GM23338 (cell line): Measurements from ENCODE around the gene SESN2. TPM values are rescaled to one million over a fixed set of nuclear protein-coding genes. Genes with fewer than 3 reads are reported as not detected.

ENCODE experiments used
- ATAC-seq: fragments of 200-7000 bp; cut with Tn5 transposase; 3 replicates; pipeline ENCODE4 v1.9.1; 2020
- DNase-seq: peaks from one replicate; pipeline ENCODE4 v3.0.0-alpha.2; 2015; ENCODE audit warnings: low spot score
- H2AFZ ChIP-seq: fragments of 200-600 bp; sonication (generic); 2 replicates; pipeline ENCODE4 v1.8.0; 2016; ENCODE audit warnings: antibody characterized with exemption, mild to moderate bottlenecking, moderate library complexity
- H3F3A ChIP-seq: fragments of 200-600 bp; sonication (generic); replicated peaks from 2 replicates; pipeline ENCODE4 v1.8.0; 2017; ENCODE audit warnings: antibody characterized with exemption, mixed run types, low read depth
- H3K27ac ChIP-seq: fragments of 200-600 bp; sonication (generic); 2 replicates; pipeline ENCODE4 v1.6.1; 2016; ENCODE audit warnings: low read depth
- H3K27me3 ChIP-seq: fragments of 200-600 bp; sonication (generic); 2 replicates; pipeline ENCODE4 v1.8.0; 2016; ENCODE audit warnings: mild to moderate bottlenecking, mixed run types, moderate library complexity; ENCODE audit not compliant: insufficient read depth
- H3K36me3 ChIP-seq: fragments of 200-600 bp; sonication (generic); 2 replicates; pipeline ENCODE4 v1.8.0; 2016; ENCODE audit warnings: mild to moderate bottlenecking; ENCODE audit not compliant: insufficient read depth
- H3K4me1 ChIP-seq: fragments of 200-600 bp; sonication (generic); 2 replicates; pipeline ENCODE4 v1.8.0; 2016; ENCODE audit warnings: mild to moderate bottlenecking, moderate library complexity; ENCODE audit not compliant: insufficient read depth
- H3K4me2 ChIP-seq: fragments of 200-600 bp; sonication (generic); 2 replicates; pipeline ENCODE4 v1.7.1; 2017; ENCODE audit warnings: mixed run types
- H3K4me3 ChIP-seq: fragments of 200-600 bp; sonication (generic); 2 replicates; pipeline ENCODE4 v1.6.1; 2016; ENCODE audit warnings: mixed run types
- H3K79me2 ChIP-seq: fragments of 200-600 bp; sonication (generic); replicated peaks from 2 replicates; pipeline ENCODE4 v1.8.0; 2017; ENCODE audit warnings: mild to moderate bottlenecking; ENCODE audit not compliant: insufficient read depth
- H3K9me2 ChIP-seq: fragments of 200-600 bp; sonication (generic); 2 replicates; pipeline ENCODE4 v1.8.0; 2017; ENCODE audit not compliant: insufficient read depth
- H4K20me1 ChIP-seq: fragments of 200-600 bp; sonication (generic); replicated peaks from 2 replicates; pipeline ENCODE4 v1.8.0; 2017; ENCODE audit warnings: mild to moderate bottlenecking; ENCODE audit not compliant: insufficient read depth
- H3K27ac Mint-ChIP-seq: 2 replicates; pipeline ENCODE4 v1.8.0; 2020; ENCODE audit warnings: inconsistent platforms, mild to moderate bottlenecking, moderate library complexity, mixed read lengths
- H3K27me3 Mint-ChIP-seq: 3 replicates; pipeline ENCODE4 v1.8.0; 2022; ENCODE audit warnings: low read depth, mild to moderate bottlenecking, moderate library complexity, mixed read lengths, inconsistent platforms; ENCODE audit not compliant: insufficient read depth, poor library complexity
- H3K36me3 Mint-ChIP-seq: 3 replicates; pipeline ENCODE4 v1.8.0; 2021; ENCODE audit warnings: low read depth, mild to moderate bottlenecking, inconsistent platforms, moderate library complexity, mixed read lengths
- H3K4me1 Mint-ChIP-seq: 3 replicates; pipeline ENCODE4 v1.8.0; 2020; ENCODE audit warnings: mild to moderate bottlenecking, inconsistent platforms, mixed read lengths
- H3K4me3 Mint-ChIP-seq: 3 replicates; pipeline ENCODE4 v1.8.0; 2021; ENCODE audit warnings: moderate library complexity, mild to moderate bottlenecking, inconsistent platforms, mixed read lengths
- H3K9me3 Mint-ChIP-seq: 3 replicates; pipeline ENCODE4 v1.8.0; 2020; ENCODE audit warnings: moderate library complexity, mild to moderate bottlenecking, inconsistent platforms, mixed read lengths
- ETS1 ChIP-seq: IDR thresholded peaks from 2 replicates; pipeline ENCODE4 v1.6.1; 2016; ENCODE audit warnings: antibody characterized with exemption
- NANOG ChIP-seq: IDR thresholded peaks from 2 replicates; pipeline ENCODE4 v1.6.1; 2016; ENCODE audit warnings: antibody characterized with exemption, borderline replicate concordance
- POLR2AphosphoS5 ChIP-seq: IDR thresholded peaks from 2 replicates; pipeline ENCODE4 v1.6.1; 2016; ENCODE audit warnings: antibody characterized with exemption, low read depth
- STAT1 ChIP-seq: IDR thresholded peaks from one replicate; pipeline ENCODE4 v1.6.1; 2016; ENCODE audit warnings: antibody characterized with exemption; ENCODE audit not compliant: unreplicated experiment
- ZNF114 ChIP-seq: fragments of 250-450 bp; sonication (Bioruptor Pico); IDR thresholded peaks from 2 replicates; pipeline ENCODE4 v1.5.0; 2020; ENCODE audit warnings: mild to moderate bottlenecking, moderate library complexity
- ZNF462 ChIP-seq: fragments of 250-450 bp; sonication (Bioruptor Pico); IDR thresholded peaks from 2 replicates; pipeline ENCODE4 v1.5.0; 2020; ENCODE audit warnings: mild to moderate bottlenecking, moderate library complexity
- polyA plus RNA-seq: library from polyadenylated mRNA; unstranded; fragments of >200 nt; fragmentation: Nextera tagmentation; extraction: Ambion mirVana; gene quantifications from 2 replicates; pipeline ENCODE4 v1.2.1, GENCODE V29; 2016
- total RNA-seq: library from RNA; depleted of rRNA; stranded (reverse); fragments of >200 nt; shearing (Covaris generic); gene quantifications from 2 replicates; pipeline ENCODE4 v1.2.3, GENCODE V29; 2014
- TF ChIP-seq, protein P1 (sequence below), 2 experiments: fragments of 200-600 bp in 1 of 2; sonication (generic) in 1 of 2; conservative IDR thresholded peaks; 2 replicates each; pipeline versions ENCODE4 v1.5.1 to v1.6.1; 2016 to 2017; ENCODE audit warnings: antibody characterized with exemption in 2 of 2, low read depth in 2 of 2, mild to moderate bottlenecking in 2 of 2, moderate library complexity in 1 of 2
- TF ChIP-seq, protein P2 (sequence below): IDR thresholded peaks from one replicate; pipeline ENCODE4 v1.6.1; 2018; ENCODE audit warnings: antibody characterized with exemption; ENCODE audit not compliant: unreplicated experiment

The SESN2 gene
- total and polyA plus RNA-seq, 2 experiments from 2014 or later = 22.8 to 52.1 TPM

DNA sequence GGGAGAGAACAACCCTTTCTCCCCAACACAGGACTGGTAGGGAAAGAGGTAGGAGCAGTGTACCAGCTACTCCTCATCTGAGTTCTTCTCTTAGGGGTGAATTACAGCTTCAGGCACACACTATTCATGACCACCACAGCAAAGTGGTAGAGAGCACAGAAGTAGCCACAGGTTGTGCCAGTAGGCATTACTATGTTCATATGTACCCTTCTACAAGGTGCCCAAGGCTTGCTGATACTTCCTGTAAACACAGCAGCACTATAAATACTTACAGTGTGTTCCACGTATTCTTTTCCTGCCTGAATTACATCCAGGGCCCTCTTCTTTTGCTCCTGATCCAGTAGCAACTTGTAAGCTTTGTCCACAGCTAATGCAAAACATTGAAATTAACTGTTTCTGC lies 49.6 kb upstream of the SESN2 start (continued):
- no peak for TF ChIP-seq ZNF462 (CRISPR knock-in tag)
- no peak for TF ChIP-seq ETS1
- TF ChIP-seq, protein P1, sequence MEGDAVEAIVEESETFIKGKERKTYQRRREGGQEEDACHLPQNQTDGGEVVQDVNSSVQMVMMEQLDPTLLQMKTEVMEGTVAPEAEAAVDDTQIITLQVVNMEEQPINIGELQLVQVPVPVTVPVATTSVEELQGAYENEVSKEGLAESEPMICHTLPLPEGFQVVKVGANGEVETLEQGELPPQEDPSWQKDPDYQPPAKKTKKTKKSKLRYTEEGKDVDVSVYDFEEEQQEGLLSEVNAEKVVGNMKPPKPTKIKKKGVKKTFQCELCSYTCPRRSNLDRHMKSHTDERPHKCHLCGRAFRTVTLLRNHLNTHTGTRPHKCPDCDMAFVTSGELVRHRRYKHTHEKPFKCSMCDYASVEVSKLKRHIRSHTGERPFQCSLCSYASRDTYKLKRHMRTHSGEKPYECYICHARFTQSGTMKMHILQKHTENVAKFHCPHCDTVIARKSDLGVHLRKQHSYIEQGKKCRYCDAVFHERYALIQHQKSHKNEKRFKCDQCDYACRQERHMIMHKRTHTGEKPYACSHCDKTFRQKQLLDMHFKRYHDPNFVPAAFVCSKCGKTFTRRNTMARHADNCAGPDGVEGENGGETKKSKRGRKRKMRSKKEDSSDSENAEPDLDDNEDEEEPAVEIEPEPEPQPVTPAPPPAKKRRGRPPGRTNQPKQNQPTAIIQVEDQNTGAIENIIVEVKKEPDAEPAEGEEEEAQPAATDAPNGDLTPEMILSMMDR (conservative IDR thresholded peaks at IDR 0.05; ENCODE audit: low read depth in 2 of 2) = no peak

DNA sequence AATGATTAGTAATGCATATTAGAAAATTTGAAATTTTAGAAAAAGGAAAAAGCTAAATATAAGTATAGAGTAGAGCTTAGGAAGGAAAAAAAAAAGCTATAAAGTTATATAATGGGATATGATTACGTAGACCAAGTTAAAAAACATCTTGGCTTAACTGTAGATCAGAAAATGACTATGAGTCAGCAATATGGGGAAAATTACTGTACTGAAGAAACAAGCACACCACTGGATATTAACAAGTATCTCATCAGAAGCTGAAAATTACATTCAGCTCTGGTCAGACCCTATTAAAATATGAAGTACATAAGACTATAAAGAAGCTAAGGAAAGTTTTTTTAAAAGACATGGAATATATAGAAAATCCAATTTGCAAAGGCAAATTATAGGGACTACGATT lies 46.0 kb upstream of the SESN2 start:
- Histone ChIP-seq H3K4me2 (no peak overlapping the region), H3K27ac (no peak overlapping the region), H3K36me3 (peaks cover 21% of the 10 kb centered on the region), H2AFZ (no peak overlapping the region), H4K20me1 (no peaks in the 10 kb centered on the region), H3K4me3 (no peak overlapping the region), H3K9me2 (no peaks in the 10 kb centered on the region), H3F3A (no peaks in the 10 kb centered on the region; the same call in 1 of the 2 replicates), H3K27me3 (no peaks in the 10 kb centered on the region), H3K4me1 (no peaks in the 10 kb centered on the region), H3K79me2 (peaks cover 12% of the 10 kb centered on the region)
- 0 out of 2 replicates have a peak overlapping the region, but pooled peaks have one; percentile 37 for H3K27ac Mint-ChIP-seq
- peaks cover 4% of the 10 kb centered on the region; the same call in 1 of the 3 replicates for H3K4me1 Mint-ChIP-seq
- ATAC-seq (no peak), DNase-seq (no peak)
- no peaks in the 10 kb centered on the region for H3K9me3 Mint-ChIP-seq
- H3K4me3 Mint-ChIP-seq = no peak overlapping the region
- TF ChIP-seq NANOG = no peak
- no peak for TF ChIP-seq STAT1
- no peak for TF ChIP-seq ETS1
- no peak for TF ChIP-seq POLR2AphosphoS5
- no peak for TF ChIP-seq ZNF114
- TF ChIP-seq, protein P2, sequence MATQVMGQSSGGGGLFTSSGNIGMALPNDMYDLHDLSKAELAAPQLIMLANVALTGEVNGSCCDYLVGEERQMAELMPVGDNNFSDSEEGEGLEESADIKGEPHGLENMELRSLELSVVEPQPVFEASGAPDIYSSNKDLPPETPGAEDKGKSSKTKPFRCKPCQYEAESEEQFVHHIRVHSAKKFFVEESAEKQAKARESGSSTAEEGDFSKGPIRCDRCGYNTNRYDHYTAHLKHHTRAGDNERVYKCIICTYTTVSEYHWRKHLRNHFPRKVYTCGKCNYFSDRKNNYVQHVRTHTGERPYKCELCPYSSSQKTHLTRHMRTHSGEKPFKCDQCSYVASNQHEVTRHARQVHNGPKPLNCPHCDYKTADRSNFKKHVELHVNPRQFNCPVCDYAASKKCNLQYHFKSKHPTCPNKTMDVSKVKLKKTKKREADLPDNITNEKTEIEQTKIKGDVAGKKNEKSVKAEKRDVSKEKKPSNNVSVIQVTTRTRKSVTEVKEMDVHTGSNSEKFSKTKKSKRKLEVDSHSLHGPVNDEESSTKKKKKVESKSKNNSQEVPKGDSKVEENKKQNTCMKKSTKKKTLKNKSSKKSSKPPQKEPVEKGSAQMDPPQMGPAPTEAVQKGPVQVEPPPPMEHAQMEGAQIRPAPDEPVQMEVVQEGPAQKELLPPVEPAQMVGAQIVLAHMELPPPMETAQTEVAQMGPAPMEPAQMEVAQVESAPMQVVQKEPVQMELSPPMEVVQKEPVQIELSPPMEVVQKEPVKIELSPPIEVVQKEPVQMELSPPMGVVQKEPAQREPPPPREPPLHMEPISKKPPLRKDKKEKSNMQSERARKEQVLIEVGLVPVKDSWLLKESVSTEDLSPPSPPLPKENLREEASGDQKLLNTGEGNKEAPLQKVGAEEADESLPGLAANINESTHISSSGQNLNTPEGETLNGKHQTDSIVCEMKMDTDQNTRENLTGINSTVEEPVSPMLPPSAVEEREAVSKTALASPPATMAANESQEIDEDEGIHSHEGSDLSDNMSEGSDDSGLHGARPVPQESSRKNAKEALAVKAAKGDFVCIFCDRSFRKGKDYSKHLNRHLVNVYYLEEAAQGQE = no peak
- TF ChIP-seq, protein P1 (conservative IDR thresholded peaks at IDR 0.05; ENCODE audit: low read depth in 2 of 2) = no peak
- H3K27me3 Mint-ChIP-seq = no peaks in the 10 kb centered on the region
- peaks cover 25% of the 10 kb centered on the region for H3K36me3 Mint-ChIP-seq
